Prostate gland (tissue), 2 donors: ENCODE measurements around the gene SLC39A1.

ENCODE experiments used
- POLR2A ChIP-seq: fragments of 450-650 bp; IDR thresholded peaks from one replicate; pipeline ENCODE4 v1.6.1; 2016; ENCODE audit warnings: antibody characterized with exemption, mild to moderate bottlenecking
- TF ChIP-seq, protein P1 (sequence below), 4 experiments: fragments of 200-600 bp in 2 of 4; fragments of 450-650 bp in 2 of 4; sonication (generic) in 2 of 4; IDR thresholded peaks; 1 replicate in 3 of 4; 2 replicates in 1 of 4; pipeline ENCODE4 v1.5.1; 2016 to 2019; ENCODE audit warnings: antibody characterized with exemption in 4 of 4, mild to moderate bottlenecking in 2 of 4, moderate library complexity in 2 of 4

DNA sequence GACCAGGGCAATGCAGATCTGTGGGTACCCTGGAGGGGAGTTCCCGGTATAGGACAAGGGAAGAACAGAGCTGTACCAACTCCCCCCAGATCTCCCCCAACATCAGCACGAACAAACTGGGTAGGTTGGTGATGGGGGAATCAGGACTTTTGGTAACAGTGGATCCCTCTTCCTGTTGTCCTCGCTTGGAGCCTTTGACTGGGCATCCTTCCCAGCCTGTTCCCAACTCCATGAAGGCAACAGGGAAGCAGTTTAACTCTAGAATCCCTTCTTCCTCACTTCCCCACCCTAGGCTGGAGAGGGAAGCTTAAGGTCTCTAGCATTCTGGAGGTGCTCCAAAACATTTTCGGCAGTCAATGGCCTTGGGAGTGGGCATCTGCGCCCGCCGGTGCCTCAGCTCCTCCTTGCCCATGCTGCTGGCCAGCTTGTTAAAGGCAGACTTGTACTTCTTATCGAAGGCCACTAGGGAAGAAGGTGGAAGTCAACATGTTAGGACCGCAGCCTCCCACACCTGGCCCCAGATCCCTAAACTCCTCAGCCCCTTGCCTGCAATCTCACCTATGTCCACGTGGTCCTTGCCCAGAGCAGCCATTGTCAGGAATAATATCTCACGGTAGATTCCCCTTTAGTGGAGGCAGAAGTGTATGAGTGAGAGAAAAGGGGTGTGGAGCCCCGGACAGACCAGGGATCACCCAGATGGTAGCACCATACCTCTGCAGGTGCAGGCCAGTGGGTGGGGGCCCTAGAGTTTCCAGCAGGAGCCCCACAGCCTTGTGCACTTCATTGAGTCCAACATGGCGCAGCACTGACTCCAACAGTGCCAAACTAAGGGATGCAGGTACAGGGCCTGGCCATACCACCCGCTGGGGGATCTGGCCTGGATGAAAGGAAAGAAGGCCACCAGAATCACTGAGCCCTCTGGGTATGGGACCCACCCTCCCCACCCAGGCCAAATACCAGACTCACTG is 33.1 kb downstream of the SLC39A1 start:
- TF ChIP-seq, protein P1, sequence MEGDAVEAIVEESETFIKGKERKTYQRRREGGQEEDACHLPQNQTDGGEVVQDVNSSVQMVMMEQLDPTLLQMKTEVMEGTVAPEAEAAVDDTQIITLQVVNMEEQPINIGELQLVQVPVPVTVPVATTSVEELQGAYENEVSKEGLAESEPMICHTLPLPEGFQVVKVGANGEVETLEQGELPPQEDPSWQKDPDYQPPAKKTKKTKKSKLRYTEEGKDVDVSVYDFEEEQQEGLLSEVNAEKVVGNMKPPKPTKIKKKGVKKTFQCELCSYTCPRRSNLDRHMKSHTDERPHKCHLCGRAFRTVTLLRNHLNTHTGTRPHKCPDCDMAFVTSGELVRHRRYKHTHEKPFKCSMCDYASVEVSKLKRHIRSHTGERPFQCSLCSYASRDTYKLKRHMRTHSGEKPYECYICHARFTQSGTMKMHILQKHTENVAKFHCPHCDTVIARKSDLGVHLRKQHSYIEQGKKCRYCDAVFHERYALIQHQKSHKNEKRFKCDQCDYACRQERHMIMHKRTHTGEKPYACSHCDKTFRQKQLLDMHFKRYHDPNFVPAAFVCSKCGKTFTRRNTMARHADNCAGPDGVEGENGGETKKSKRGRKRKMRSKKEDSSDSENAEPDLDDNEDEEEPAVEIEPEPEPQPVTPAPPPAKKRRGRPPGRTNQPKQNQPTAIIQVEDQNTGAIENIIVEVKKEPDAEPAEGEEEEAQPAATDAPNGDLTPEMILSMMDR (IDR thresholded peaks at IDR 0.05) = no peak
- no peak for TF ChIP-seq POLR2A
